Testis (tissue), 2 donors: Measurements from ENCODE around the gene AMBRA1.

Experiments
- POLR2A ChIP-seq: fragments of 450-650 bp; IDR thresholded peaks from one replicate; pipeline ENCODE4 v1.6.1; 2017; ENCODE audit warnings: antibody characterized with exemption, mild to moderate bottlenecking, moderate library complexity
- TF ChIP-seq, protein P1 (sequence below), 3 experiments: fragments of 450-650 bp in 2 of 3; fragments of 200-600 bp in 1 of 3; sonication (generic) in 1 of 3; IDR thresholded peaks; one replicate each; pipeline ENCODE4 v1.5.1; 2016 to 2019; ENCODE audit warnings: antibody characterized with exemption in 3 of 3, mild to moderate bottlenecking in 2 of 3, moderate library complexity in 1 of 3

DNA sequence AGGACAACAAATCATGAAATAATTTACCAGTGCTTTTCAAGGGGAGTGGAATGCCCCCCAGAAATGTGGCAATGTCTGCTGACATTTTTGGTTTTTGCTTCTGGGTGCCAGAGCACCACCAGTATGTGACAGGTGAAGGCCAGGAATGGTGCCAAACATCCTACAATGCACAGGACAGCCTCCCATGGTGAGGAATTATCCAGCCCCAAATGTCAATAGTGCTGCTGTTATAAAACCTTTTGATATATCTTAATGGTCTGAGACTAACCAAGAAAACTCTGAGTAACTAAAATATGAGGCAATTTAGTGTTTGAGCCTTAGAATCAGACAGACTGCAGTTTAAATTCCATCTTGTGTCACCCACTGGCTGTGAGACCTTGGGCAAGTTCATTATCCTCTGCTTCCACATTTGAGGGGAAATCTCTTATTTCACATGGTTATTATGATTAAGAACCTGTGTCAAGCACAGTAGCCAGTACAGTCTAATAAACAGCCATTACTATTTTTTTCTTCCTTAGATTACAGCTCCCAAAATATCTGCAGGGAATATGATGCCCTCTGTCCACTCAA lies 69.5 kb downstream of the AMBRA1 start:
- TF ChIP-seq, protein P1, sequence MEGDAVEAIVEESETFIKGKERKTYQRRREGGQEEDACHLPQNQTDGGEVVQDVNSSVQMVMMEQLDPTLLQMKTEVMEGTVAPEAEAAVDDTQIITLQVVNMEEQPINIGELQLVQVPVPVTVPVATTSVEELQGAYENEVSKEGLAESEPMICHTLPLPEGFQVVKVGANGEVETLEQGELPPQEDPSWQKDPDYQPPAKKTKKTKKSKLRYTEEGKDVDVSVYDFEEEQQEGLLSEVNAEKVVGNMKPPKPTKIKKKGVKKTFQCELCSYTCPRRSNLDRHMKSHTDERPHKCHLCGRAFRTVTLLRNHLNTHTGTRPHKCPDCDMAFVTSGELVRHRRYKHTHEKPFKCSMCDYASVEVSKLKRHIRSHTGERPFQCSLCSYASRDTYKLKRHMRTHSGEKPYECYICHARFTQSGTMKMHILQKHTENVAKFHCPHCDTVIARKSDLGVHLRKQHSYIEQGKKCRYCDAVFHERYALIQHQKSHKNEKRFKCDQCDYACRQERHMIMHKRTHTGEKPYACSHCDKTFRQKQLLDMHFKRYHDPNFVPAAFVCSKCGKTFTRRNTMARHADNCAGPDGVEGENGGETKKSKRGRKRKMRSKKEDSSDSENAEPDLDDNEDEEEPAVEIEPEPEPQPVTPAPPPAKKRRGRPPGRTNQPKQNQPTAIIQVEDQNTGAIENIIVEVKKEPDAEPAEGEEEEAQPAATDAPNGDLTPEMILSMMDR (IDR thresholded peaks at IDR 0.05) = no peak
- no peak for TF ChIP-seq POLR2A
